Neural cell (in vitro differentiated cells): ENCODE results near the gene GRK4. TPM values are rescaled to one million over a fixed set of nuclear protein-coding genes. Genes with fewer than 3 reads are reported as not detected.
"Not testable (repeated sequence)": the region's sequence is repeated elsewhere in the genome, so short reads cannot be mapped to it uniquely, and the experiment has no call there.

Source experiments
- H2AFZ ChIP-seq: fragments of 200-600, 300-800 bp; sonication (generic), shearing (Covaris generic); 2 replicates; pipeline ENCODE4 v1.6.0; 2014; ENCODE audit warnings: low read depth, mild to moderate bottlenecking, antibody characterized with exemption, low read length, moderate library complexity
- H3F3A ChIP-seq: fragments of 200-600 bp; shearing (Covaris generic); 2 replicates; pipeline ENCODE4 v1.6.1; 2016; ENCODE audit warnings: mild to moderate bottlenecking, moderate library complexity, mixed read lengths, antibody characterized with exemption, low read length; ENCODE audit not compliant: insufficient read depth, poor library complexity, severe bottlenecking
- H3K27ac ChIP-seq: fragments of 200-600, 300-800 bp; sonication (generic), shearing (Covaris generic); 2 replicates; pipeline ENCODE4 v1.5.1; 2014; ENCODE audit warnings: mild to moderate bottlenecking, low read length, moderate library complexity
- H3K27me3 ChIP-seq: fragments of 300-800, 200-600 bp; sonication (generic), shearing (Covaris generic); 2 replicates; pipeline ENCODE4 v1.6.0; 2014; ENCODE audit warnings: mild to moderate bottlenecking, low read depth, low read length, moderate library complexity; ENCODE audit not compliant: insufficient read depth
- H3K36me3 ChIP-seq: fragments of 300-800, 200-600 bp; sonication (generic), shearing (Covaris generic); 2 replicates; pipeline ENCODE4 v1.5.1; 2014; ENCODE audit warnings: mild to moderate bottlenecking, antibody characterized with exemption, low read length, moderate library complexity; ENCODE audit not compliant: insufficient read depth
- H3K4me2 ChIP-seq: fragments of 300-800, 200-600 bp; sonication (generic), shearing (Covaris generic); 2 replicates; pipeline ENCODE4 v1.6.0; 2014; ENCODE audit warnings: mild to moderate bottlenecking, low read length
- H3K4me3 ChIP-seq: fragments of 300-800, 200-600 bp; sonication (generic), shearing (Covaris generic); 2 replicates; pipeline ENCODE4 v1.5.1; 2014; ENCODE audit warnings: mild to moderate bottlenecking, low read length, moderate library complexity
- H3K79me2 ChIP-seq: fragments of 200-600 bp; shearing (Covaris generic); replicated peaks from 2 replicates; pipeline ENCODE4 v1.6.0; 2014; ENCODE audit warnings: mild to moderate bottlenecking, low read length, moderate library complexity; ENCODE audit not compliant: insufficient read depth
- H3K9ac ChIP-seq: fragments of 300-800, 200-600 bp; sonication (generic), shearing (Covaris generic); 2 replicates; pipeline ENCODE4 v1.6.1; 2016; ENCODE audit warnings: mild to moderate bottlenecking, low read length, mixed read lengths
- H3K9me2 ChIP-seq: fragments of 200-600 bp; shearing (Covaris generic); 2 replicates; pipeline ENCODE4 v1.6.1; 2016; ENCODE audit warnings: mild to moderate bottlenecking, low read length, mixed read lengths; ENCODE audit not compliant: insufficient read depth
- H3K9me3 ChIP-seq: fragments of 200-600, 300-800 bp; sonication (generic), shearing (Covaris generic); 2 replicates; pipeline ENCODE4 v1.6.1; 2016; ENCODE audit warnings: mild to moderate bottlenecking, mixed run types, low read length, moderate library complexity, mixed read lengths
- H4K20me1 ChIP-seq: fragments of 200-600 bp; shearing (Covaris generic); 2 replicates; pipeline ENCODE4 v1.6.1; 2016; ENCODE audit warnings: mild to moderate bottlenecking, mixed run types; ENCODE audit not compliant: insufficient read depth
- EP300 ChIP-seq: fragments of 450-650 bp; conservative IDR thresholded peaks from 2 replicates; pipeline ENCODE4 v1.6.1; 2014; ENCODE audit warnings: antibody characterized with exemption, mild to moderate bottlenecking, moderate library complexity; ENCODE audit not compliant: poor library complexity, severe bottlenecking
- EZH2 ChIP-seq: fragments of 200-600, 300-800 bp; shearing (Covaris generic), sonication (generic); IDR thresholded peaks from 2 replicates; pipeline ENCODE4 v1.6.1; 2014; ENCODE audit warnings: antibody characterized with exemption, low read length, borderline replicate concordance, mild to moderate bottlenecking; ENCODE audit not compliant: insufficient read depth, poor library complexity, severe bottlenecking
- MXI1 ChIP-seq: fragments of 450-650 bp; conservative IDR thresholded peaks from 2 replicates; pipeline ENCODE4 v1.6.1; 2014; ENCODE audit warnings: antibody characterized with exemption, mild to moderate bottlenecking; ENCODE audit not compliant: poor library complexity, severe bottlenecking
- POLR2AphosphoS5 ChIP-seq: IDR thresholded peaks from 2 replicates; pipeline ENCODE4 v1.6.1; 2012
- RAD21 ChIP-seq: fragments of 450-650 bp; conservative IDR thresholded peaks from 2 replicates; pipeline ENCODE4 v1.6.1; 2014; ENCODE audit warnings: antibody characterized with exemption, mild to moderate bottlenecking, moderate library complexity
- SMC3 ChIP-seq: fragments of 450-650 bp; conservative IDR thresholded peaks from 2 replicates; pipeline ENCODE4 v1.6.1; 2014; ENCODE audit warnings: antibody characterized with exemption, mild to moderate bottlenecking, moderate library complexity; ENCODE audit not compliant: poor library complexity
- TAF1 ChIP-seq: IDR thresholded peaks from 2 replicates; pipeline ENCODE4 v1.6.1; 2012; ENCODE audit warnings: low read depth
- polyA plus RNA-seq: library from polyadenylated mRNA; depleted of rRNA; stranded (reverse); fragments of >200 nt; gene quantifications from 2 replicates; pipeline ENCODE4 v1.2.3, GENCODE V29; 2014
- TF ChIP-seq, protein P1 (sequence below): IDR thresholded peaks from 2 replicates; pipeline ENCODE4 v1.6.1; 2012; ENCODE audit warnings: borderline replicate concordance
- TF ChIP-seq, protein P2 (sequence below): fragments of 450-650 bp; IDR thresholded peaks from 2 replicates; pipeline ENCODE4 v1.5.1; 2014; ENCODE audit warnings: antibody characterized with exemption, mild to moderate bottlenecking, moderate library complexity; ENCODE audit not compliant: poor library complexity, severe bottlenecking

The GRK4 gene
- polyA plus RNA-seq, 1 donor from 2014 or later, result 17.4 TPM

DNA sequence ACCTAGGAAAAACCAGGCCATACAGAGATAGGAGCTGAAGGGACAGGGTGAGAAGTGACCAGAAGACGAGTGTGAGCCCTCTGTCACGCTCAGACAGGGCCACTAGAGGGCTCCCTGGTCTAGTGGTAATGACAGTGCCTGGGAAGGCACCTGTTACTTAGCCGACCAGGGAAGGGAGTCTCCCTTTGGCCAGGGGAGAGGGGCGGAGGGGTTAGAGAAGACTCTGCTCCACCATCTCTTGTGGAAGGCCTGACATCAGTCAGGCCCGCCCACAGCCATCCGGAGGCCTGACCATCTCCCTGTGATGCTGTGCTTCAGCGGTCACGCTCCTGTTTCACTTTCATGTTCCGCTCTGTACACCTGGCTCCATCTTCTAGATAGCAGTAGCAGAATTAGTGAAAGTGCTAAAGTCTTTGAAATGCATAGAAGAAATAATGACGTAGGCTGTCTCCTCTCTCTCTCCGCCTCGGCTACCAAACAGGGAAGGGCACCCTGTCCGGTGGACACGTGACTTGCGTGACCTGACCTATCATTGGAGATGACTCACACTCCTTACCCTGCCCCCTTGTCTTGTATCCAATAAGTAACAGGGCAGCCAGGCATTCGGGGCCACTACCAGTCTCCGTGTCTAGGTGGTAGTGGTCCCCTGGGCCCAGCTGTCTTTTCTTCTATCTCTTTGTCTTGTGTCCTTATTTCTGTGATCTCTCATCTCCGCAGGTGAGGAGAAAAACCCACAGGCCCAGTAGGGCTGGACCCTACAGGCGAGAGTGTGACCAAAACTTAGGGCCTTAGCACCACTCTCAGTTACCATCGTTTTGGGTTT lies 84.3 kb downstream of the GRK4 start:
- Histone ChIP-seq H3K79me2 (no peaks in the 10 kb centered on the region), H3F3A (no peaks in the 10 kb centered on the region), H3K9ac (no peak overlapping the region), H3K4me2 (no peak overlapping the region), H4K20me1 (no peaks in the 10 kb centered on the region), H3K4me3 (no peak overlapping the region), H3K27ac (no peak overlapping the region), H3K9me3 (no peaks in the 10 kb centered on the region), H3K36me3 (no peaks in the 10 kb centered on the region), H3K9me2 (no peaks in the 10 kb centered on the region), H2AFZ (no peak overlapping the region), H3K27me3 (no peaks in the 10 kb centered on the region)
- TF ChIP-seq, protein P1, sequence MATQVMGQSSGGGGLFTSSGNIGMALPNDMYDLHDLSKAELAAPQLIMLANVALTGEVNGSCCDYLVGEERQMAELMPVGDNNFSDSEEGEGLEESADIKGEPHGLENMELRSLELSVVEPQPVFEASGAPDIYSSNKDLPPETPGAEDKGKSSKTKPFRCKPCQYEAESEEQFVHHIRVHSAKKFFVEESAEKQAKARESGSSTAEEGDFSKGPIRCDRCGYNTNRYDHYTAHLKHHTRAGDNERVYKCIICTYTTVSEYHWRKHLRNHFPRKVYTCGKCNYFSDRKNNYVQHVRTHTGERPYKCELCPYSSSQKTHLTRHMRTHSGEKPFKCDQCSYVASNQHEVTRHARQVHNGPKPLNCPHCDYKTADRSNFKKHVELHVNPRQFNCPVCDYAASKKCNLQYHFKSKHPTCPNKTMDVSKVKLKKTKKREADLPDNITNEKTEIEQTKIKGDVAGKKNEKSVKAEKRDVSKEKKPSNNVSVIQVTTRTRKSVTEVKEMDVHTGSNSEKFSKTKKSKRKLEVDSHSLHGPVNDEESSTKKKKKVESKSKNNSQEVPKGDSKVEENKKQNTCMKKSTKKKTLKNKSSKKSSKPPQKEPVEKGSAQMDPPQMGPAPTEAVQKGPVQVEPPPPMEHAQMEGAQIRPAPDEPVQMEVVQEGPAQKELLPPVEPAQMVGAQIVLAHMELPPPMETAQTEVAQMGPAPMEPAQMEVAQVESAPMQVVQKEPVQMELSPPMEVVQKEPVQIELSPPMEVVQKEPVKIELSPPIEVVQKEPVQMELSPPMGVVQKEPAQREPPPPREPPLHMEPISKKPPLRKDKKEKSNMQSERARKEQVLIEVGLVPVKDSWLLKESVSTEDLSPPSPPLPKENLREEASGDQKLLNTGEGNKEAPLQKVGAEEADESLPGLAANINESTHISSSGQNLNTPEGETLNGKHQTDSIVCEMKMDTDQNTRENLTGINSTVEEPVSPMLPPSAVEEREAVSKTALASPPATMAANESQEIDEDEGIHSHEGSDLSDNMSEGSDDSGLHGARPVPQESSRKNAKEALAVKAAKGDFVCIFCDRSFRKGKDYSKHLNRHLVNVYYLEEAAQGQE, result no peak
- TF ChIP-seq EZH2, result no peak
- TF ChIP-seq TAF1, result no peak
- TF ChIP-seq POLR2AphosphoS5, result no peak
- no peak for TF ChIP-seq EP300
- TF ChIP-seq RAD21, result peak; percentile 58
- TF ChIP-seq, protein P2, sequence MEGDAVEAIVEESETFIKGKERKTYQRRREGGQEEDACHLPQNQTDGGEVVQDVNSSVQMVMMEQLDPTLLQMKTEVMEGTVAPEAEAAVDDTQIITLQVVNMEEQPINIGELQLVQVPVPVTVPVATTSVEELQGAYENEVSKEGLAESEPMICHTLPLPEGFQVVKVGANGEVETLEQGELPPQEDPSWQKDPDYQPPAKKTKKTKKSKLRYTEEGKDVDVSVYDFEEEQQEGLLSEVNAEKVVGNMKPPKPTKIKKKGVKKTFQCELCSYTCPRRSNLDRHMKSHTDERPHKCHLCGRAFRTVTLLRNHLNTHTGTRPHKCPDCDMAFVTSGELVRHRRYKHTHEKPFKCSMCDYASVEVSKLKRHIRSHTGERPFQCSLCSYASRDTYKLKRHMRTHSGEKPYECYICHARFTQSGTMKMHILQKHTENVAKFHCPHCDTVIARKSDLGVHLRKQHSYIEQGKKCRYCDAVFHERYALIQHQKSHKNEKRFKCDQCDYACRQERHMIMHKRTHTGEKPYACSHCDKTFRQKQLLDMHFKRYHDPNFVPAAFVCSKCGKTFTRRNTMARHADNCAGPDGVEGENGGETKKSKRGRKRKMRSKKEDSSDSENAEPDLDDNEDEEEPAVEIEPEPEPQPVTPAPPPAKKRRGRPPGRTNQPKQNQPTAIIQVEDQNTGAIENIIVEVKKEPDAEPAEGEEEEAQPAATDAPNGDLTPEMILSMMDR, result peak; percentile 67
- peak; percentile 52 for TF ChIP-seq SMC3
- TF ChIP-seq MXI1, result no peak

DNA sequence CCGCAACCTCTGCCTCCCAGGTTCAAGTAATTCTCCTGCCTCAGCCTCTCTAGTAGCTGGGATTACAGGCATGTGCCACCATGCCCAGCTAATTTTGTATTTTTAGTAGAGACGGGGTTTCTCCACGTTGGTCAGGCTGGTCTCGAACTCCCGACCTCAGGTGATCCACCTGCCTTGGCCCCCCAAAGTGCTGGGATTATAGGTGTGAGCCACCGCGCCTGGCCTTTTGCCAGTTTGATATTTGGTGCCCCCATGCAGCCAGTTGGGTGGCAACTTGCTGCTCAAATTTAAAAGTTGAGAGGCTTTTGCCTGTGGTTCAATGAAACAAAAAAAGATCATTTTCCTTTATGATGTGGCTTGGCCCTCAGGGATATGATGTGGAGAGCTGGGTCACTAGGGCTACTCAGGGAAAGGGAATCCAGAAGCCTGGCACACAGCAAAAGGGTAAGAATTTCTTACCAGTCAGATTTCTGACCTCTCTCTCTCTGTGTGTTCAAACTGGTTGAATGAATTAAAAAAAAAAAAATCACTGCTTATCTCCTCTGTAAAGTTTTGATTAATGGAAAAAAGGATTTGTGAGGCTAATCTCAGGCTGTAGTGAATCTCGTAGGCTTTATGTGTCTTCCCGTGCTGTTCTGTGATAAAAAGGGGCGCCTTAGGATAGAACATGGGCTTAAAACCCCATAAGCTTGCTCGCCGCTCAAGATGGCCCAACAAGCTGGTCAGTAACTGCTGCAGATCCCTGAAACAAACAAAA lies 87.9 kb downstream of the GRK4 start:
- H3K79me2 ChIP-seq, H3K9me3 ChIP-seq, H3F3A ChIP-seq, H3K9me2 ChIP-seq, H3K27ac ChIP-seq, H2AFZ ChIP-seq, H4K20me1 ChIP-seq, H3K4me2 ChIP-seq, H3K36me3 ChIP-seq, H3K9ac ChIP-seq, H3K27me3 ChIP-seq, H3K4me3 ChIP-seq: not testable (repeated sequence)
